DMS 273 (cell line): Measurements from ENCODE around the gene EYA2.
"Not testable (repeated sequence)": the region's sequence is repeated elsewhere in the genome, so short reads cannot be mapped to it uniquely, and the experiment has no call there.

ENCODE experiments used
- DNase-seq: peaks from one replicate; lab custom pipeline; 2025; ENCODE audit not compliant: unreplicated experiment; lab: John Stamatoyannopoulos, UW

EYA2 gene

DNA sequence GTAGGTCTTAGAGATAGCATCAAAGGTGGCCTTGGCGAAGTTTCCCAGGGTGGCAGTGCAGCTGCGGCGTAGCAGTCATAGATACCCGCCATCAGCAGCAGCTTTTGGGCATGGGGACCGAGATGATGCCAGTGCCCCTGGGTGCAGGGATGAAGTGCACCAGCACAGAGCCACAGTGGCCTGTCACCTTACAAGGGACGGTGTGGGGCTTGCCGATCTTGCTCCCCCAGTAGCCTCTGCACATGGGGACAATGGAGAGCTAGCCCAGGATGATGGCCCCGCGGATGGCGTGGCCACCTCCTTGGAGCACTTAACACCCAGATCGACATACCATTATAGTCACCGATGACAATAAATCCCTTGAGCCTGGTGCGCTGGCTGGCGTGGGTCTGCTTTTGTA, 266.3 kb downstream of the EYA2 start:
- no peak for DNase-seq

DNA sequence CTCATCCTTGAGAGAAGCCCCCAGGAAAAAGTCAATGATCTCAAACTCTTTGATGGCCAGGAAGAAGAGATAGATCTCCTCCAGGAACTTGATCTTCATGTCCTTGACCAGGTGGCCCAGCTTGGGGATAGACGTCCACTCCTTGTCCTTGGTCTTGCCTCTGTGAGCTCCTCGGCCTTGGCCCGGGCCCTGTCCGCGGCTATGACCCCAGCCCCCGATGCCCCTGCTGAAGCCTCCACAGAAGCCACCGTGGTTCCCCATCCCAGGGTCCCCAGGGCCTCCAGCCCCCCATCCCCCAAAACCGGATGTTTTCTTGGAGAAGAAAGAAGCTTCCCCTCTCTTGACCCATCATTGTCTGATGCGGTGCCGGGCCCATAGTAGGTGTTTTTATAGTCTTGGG, 266.8 kb downstream of the EYA2 start:
- no peak for DNase-seq

DNA sequence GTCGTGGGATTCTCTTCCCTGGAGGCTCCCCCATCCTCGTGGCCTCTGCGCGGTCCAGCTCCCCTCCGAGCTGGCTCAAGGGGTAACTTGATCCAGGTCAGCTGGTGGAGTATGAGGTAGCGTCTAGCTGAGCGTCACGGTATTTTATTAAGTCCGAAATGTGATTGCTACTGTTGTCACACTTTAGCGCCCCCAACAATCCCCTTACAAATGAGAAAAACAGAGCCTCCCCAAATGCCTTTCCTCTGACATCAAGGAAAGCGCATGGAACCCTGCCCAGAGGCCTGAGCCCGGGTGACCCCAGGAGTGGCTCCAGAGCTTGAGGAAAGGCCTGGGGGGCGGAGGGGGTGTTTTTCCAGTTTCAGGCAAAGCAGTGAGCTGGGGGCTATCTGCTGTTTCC, 269.5 kb downstream of the EYA2 start:
- DNase-seq: no peak

DNA sequence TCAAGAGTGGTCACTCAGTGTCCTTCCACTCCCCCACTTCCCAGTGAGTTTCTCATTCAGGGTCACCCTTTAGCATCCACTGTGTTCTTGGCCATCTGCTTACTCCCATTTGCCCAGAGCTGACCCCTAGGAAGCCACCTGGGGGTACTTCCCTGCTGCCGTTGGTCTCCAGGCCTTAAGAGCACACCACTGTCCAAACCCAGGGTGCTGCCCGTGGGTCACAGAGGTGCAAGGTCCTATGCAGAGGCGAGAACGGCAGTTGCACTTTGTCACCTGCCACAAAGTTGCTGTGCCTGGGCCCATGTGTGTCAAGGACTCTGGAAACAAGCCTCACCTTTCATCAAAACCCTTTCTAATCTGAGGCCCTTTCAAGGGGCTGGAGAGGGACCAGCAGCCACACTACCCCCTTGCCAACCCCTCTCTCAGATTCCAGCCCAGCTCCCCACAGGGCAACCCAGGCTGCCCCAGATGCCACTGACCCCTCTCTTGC, 270.8 kb downstream of the EYA2 start:
- DNase-seq: no peak

DNA sequence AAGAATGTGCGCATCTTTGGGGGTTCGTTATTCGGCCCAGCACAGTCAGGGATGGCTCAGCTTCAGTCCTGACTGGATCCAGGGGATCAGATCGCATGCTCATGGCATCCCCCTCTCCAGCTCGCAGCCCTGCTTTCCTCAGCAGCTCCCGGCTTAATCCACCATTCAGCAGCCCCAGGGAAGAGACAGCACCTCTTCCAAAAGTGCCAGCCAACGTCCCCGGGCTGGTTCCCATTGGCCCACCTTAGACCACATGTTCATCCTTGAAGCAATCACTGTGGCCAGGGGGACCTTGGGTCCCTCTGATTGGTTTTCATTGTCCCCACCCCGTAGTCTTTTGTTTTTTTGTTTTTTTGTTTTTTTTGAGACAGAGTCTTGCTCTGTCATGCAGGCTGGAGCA, 273.2 kb downstream of the EYA2 start:
- no peak for DNase-seq

DNA sequence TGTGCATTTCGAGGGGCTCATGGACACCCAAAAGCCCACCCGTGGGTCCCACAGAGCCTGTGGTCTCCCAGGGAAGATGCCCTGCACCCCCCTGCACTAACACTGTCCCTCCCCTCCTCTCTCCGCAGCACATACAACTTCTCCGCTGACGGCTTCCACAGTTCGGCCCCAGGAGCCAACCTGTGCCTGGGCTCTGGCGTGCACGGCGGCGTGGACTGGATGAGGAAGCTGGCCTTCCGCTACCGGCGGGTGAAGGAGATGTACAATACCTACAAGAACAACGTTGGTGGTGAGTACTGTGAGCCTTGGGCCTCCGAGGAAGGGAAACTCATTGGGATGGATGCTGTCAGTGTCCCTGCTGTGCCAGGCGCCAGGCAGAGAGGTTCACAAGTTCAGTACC, 277.9 kb downstream of the EYA2 start:
- DNase-seq: no peak

DNA sequence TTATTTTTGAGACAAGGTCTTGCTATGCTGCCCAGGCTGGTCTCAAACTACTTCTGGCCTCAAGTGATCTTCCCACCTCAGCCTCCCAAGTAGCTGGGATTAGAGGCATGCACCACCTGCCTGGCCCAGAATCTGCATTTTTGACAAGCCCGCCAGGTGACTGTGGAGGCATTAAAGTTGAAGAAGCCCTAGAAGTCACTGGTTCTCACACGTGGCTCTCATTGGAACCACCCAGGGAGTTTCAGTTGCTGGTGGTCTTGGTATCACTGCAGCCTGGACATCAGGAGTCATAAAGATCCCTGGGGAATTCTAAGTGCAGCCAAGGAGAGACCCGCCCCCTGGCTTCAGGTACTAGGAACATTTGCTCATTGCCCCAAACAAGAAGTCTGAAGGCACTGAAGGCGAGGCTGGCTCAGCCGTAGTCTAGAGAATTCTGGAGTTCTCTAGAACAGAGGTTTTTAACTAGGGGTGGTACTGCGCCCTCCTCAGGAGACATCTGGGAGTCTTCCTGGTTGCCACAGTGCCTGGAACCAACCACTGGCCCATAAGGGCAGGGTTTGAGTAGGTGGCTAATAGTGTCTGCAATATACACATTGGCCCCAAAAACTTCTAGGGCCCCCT, 279.1 kb downstream of the EYA2 start:
- no peak for DNase-seq

DNA sequence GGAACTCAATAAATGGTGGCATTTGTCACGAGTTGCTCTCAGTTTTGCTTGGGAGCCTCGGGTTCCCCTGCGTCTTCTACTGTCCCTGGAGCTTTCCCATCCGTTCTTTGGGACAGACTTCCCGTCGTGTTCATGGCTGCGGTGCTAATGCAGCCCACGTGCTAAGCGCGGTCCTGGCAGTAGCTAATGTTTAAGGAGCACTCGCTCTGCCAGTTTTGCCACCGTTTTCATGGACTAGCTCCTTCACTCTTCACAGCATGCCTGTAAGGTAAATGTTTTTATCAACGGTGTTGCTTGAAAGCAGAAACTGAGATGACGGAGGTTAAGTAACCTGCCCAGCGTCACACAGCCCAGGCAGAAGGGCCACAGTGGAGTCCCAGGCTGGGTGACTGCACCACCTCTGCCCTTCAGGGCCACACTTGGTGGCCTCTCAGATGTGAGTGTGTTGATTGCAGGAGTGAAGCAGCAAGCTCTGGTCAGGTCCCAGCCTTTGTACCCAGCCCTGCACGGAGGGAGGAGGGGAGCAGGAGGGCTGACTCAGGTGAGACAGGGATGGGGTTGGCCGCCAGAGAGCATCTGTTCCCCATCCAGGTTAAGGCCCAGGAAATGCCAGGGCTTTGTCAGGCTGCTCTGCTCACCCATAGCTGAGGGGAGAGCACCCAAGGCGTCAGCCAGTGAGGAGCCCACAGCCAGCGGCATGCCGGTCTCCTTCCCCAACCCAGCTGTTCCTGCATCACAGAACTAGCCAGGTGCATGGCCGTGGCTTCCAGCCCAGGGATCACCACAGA, 280.0 kb downstream of the EYA2 start:
- no peak for DNase-seq

DNA sequence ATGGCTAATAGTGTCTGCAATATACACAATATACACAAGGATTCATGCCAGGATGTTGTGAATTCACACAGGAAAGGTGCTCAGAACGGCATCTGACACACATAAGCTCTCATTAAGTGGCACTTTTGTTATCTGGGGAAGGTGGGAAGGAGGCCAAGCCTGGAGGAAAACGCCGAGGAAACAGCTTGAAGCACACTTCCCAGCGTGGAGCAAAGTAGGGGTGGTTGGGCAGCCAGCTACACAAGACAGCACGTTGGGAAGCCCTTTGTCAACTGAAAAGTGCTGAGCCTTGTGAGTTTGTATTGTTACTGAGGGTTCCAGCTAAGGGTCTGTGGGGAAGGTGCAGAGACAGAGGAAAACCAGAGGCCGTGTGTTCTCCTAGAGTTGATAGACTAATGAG, 280.9 kb downstream of the EYA2 start:
- no peak for DNase-seq

DNA sequence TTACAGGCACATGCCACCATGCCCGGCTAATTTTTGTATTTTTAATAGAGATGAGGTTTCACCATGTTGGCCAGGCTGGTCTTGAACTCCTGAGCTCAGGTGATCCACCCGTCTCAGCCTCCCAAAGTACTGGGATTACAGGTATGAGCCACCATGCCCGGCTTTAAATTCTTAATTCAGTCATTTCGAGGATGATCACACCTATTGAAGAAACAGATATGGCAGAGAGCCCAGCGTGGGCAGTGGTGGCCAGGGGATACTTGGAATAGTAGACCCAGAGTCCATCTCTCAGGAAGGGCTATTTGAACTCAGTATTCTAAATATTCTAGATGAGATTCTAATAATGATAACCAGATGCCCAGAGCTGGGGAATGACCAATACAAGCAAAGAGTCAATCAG, 281.6 kb downstream of the EYA2 start:
- DNase-seq: not testable (repeated sequence)

DNA sequence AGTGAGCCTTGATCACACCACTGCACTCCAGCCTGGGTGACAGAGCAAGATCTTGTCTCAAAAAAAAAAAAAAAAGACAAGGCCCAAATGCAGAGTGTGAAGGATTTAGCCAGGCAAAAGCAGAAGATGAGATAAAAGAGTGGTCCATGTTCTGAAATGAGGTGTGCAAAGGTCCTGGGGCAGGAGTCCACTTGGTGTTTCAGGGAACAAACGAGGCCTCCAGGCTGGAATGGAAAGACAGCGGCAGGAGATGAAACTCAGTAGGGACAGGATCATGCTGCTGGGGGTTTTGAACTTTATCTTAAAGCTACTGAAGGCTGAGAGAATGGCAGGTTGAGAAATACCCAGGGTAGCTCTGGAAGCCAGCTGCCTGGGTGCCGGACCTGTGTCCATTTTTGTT, 283.6 kb downstream of the EYA2 start:
- DNase-seq: no peak

DNA sequence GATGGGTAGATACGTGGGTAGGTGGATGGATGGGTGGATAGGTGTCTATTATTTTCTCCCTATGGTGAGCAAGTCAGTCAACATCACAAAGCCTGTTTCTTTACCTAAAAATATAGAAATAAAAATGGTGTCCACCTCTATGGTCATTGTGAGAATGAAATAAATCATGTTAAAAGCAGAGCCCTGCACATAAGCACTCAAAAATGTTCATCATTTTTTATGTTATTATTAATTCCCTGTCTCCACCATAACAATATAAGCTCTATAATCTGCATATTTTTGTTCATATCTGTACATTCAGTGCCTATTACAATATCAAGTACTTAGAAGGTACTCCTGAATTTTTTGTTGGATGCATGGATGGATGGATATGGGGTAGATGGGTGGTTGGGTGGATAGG, 284.2 kb downstream of the EYA2 start:
- no peak for DNase-seq

DNA sequence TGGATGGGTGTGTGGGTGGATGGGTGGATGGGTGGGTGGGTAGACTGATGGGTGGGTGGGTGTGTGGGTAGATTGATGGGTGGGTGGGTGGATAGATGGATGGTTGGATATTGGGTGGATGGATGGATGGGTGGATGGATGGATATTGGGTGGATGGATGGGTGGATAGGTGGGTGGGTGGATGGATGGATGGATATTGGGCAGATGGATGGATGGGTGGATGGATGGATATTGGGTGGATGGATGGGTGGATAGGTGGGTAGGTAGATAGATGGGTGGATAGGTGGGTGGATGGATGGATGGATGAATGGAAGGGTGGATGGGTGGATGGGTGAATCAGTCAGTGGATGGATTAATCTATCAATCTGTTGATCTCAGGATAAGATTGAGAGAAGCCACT, 284.6 kb downstream of the EYA2 start:
- no peak for DNase-seq

DNA sequence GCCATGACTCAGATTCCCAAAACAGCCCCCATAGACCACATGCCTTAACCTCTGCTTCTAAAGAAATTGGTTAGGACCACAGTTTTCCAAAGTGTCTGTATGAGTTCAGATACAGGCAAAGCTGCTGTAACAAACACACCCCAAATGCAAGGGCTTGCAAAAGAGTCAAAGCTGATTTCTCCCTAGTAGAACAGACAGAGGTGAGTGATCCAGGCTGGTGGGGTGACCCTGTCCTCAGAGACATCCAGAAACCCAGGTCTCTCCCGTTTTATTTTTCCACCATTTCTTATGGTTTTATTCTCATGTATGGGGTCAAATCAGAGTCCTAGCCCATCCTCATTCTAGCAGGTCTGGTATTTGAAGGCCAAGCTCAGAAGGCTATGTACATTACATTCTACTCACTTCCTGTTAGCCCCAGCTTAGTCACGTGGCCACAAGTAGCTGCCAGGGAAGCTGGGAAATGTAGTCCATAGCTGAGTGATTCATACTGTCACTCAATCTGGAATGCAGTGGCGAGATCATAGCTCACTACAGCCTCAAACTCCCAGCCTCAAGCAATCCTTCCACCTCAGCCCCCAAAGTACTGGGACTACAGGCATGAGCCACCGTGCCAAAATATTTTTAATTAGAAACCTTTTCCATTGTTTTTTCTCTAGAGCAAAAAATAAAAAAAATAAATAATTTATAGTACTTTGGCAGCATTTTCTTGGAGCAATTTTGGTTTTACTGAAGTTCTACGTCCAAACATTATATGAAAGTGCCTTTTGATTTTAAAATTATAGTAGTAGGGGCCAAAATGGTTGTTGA, 286.6 kb downstream of the EYA2 start:
- DNase-seq: peak; percentile 63

DNA sequence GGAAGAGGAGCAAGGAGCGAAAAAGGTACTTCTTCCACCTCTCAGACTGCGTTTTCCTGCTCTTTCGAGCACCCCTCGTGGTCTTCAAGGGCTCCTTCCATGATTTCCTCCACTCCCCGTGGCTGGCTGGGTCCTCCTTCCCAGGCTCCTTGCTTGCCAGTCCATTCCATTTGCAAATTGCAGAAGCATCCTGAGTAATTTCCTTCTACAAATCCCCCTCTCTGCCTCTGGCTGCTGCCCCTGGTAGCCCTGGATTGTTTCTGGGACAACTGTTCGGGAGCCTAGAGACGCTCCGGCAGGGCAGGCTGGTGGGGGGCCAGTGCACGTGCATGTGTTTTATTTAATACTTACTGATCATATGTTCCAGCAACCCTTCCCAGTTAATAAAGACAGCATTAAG, 288.7 kb downstream of the EYA2 start:
- no peak for DNase-seq

DNA sequence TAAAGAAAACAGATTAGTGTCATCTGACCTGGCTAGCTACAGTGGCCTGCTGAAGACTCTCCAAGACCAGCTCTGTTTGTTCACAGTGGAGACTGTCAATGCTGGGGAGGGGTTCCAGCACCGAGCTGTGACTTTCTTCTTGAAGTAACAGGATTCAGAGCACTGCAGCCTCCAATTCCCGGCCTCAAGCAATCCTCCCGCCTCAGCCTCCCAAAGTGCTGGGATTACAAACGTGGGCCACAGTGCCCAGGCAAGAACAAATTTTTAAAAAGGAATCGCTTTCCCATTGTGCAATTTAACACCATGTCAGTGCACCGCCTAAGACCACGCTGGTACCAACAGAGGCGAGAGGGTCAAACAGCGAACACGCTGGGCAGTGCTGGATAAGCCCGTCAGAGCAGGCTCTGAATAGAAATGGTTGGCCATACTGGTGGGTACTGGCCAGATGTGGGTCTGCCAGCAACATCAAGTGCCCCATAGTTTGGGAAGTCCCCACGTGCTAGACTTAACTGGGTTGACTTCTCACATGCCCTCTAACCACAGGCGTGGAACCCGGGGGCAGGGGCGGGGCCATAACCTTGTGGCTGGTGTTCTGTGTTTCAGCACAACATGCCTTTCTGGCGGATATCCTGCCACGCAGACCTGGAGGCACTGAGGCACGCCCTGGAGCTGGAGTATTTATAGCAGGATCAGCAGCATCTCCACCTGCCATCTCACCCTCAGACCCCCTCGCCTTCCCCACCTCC, 293.0 kb downstream of the EYA2 start:
- DNase-seq: no peak

DNA sequence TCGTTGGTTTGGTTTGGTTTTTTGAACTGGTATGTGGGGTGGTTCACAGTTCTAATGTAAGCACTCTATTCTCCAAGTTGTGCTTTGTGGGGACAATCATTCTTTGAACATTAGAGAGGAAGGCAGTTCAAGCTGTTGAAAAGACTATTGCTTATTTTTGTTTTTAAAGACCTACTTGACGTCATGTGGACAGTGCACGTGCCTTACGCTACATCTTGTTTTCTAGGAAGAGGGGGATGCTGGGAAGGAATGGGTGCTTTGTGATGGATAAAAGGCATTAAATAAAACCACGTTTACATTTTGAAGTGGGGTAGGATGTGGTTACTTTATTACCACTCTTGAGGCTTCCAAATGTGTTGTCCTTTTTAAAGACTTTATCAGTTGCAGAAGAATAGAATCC, 293.9 kb downstream of the EYA2 start:
- DNase-seq: no peak

DNA sequence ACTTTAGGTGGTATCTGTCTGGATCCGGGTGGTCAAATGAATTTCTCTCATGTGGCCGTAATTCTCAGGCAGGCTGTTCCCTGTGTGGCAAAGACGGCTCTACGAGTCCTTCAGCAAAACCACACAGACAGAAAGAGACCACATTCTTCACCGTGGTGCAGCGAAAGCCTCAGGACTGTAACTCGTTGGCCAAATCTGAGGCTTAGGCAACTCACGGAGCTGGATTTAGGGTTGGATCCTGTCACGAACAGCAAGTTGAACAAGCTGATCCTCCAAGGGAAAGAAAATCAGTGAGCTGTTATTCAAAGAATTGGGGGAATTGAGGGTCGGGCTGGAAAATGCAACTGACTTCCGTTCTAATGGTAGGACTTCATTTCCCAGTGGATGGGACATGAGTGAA, 294.4 kb downstream of the EYA2 start:
- DNase-seq: no peak

DNA sequence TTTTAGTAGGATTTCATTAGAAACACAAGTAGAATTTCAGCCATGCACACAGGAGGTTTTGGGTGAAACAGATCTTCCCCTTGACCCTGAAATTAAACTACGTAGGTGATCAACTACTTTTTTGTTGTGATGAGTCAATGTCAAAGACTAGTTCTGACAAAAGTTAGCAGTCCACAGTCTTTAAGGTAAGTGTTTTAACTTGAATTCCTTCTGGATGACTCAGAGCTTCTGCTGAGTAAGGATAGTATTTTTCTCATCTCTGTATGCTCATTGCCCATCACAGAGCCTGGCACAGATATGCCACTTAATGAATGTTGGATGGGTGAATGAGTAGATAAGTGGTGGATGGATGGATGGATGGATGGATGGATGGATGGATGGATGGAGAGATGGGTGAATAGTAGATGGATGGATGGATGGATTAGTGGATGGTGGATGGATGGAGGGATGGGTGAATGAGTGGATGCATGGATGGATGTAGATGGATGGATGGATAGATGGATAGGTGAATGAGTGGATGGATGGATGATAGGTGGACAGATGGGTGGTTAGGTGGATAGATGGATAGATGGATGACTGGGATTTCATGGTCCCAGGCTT, 296.5 kb downstream of the EYA2 start:
- DNase-seq: no peak

DNA sequence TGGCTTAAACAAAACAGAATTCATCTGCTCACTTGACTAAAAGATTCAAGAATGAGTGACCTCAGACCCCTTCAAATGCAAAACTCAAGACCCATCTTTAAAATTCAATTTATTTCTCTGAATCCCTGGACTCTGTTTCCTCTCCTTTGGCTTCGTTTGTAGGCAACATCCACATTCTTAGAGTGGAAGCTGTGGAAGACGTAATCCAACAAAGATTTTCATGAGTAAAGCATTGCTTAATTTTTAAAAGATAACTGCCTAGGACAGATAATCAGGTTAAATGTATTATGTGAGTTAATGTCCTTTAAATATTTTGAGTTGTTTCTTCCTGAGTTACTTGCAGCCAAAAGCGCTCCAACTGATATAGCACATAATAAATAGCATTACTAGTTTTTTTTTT, 297.3 kb downstream of the EYA2 start:
- no peak for DNase-seq

DNA sequence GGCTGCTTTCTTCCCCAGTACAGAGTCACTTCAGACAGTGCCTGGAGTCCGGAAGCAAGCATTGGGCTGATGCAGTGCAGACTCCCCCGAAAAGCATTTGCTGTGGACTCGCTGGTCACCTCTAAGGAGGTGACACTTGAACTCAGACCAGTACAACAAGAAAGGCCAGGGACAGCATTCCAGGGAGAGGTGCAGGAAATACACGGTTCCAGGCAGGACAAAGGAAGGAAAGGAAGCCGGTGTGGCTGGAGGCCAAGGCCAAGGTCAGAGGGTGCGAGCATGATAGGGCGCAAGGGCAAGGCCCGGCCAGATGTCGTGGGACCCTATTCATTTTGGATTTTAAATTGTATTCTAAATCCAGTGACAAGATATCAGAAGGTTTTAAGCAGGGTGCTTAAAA, 300.9 kb downstream of the EYA2 start:
- no peak for DNase-seq
